Breast epithelium (tissue), 4 donors: Measurements from ENCODE around the gene OTUD4. TPM values are rescaled to one million over a fixed set of nuclear protein-coding genes. Genes with fewer than 3 reads are reported as not detected.

Experiments used
- DNase-seq, 2 donors: peaks; one replicate each; pipeline ENCODE4 v3.0.0-alpha.2; 2019; ENCODE audit warnings: low spot score in 2 of 2
- H3K27ac ChIP-seq, 2 donors: fragments of 200-600 bp; sonication (generic) in 1 of 2; one replicate each; pipeline ENCODE4 v1.5.1; 2016 to 2019; ENCODE audit warnings: mild to moderate bottlenecking in 1 of 2
- H3K27me3 ChIP-seq, 2 donors: fragments of 200-600 bp; sonication (generic) in 1 of 2; one replicate each; pipeline versions ENCODE4 v1.5.1 to v1.6.0; 2017 to 2019; ENCODE audit warnings: control low read depth in 1 of 2, mild to moderate bottlenecking in 1 of 2
- H3K36me3 ChIP-seq: fragments of 200-600 bp; one replicate; pipeline ENCODE4 v1.5.1; 2019
- H3K4me1 ChIP-seq, 2 donors: fragments of 200-600 bp; sonication (generic); one replicate each; pipeline ENCODE4 v1.5.1; 2016 to 2019; ENCODE audit warnings: control low read depth in 1 of 2
- H3K4me3 ChIP-seq, 3 donors: fragments of 200-600 bp; sonication (generic); 1 replicate in 2 of 3; 2 replicates in 1 of 3; pipeline ENCODE4 v1.5.1; 2016 to 2019; ENCODE audit warnings: mild to moderate bottlenecking in 3 of 3, moderate library complexity in 2 of 3
- H3K9me3 ChIP-seq, 2 donors: fragments of 200-600 bp; sonication (generic) in 1 of 2; one replicate each; pipeline ENCODE4 v1.5.1; 2016 to 2019; ENCODE audit warnings: control low read depth in 1 of 2
- CTCF ChIP-seq, 3 donors: fragments of 450-650 bp; IDR thresholded peaks; one replicate each; pipeline ENCODE4 v1.5.1; 2016 to 2017; ENCODE audit warnings: antibody characterized with exemption in 3 of 3, mild to moderate bottlenecking in 3 of 3, moderate library complexity in 3 of 3
- POLR2A ChIP-seq: fragments of 450-650 bp; IDR thresholded peaks from one replicate; pipeline ENCODE4 v1.6.1; 2016; ENCODE audit warnings: antibody characterized with exemption, mild to moderate bottlenecking, moderate library complexity
- POLR2AphosphoS5 ChIP-seq, 3 donors: sonication (generic); formaldehyde crosslinking; IDR thresholded peaks; one replicate each; pipeline ENCODE4 v1.6.1; 2017; ENCODE audit warnings: antibody characterized with exemption in 3 of 3
- intact Hi-C: fragments of 100-400 bp; cut with DNase I; formaldehyde crosslinking; loops from one replicate; pipeline ENCODE4 v1.15.1; 2023; ENCODE audit warnings: low total_unique reads
- total RNA-seq, 3 donors: library from RNA; depleted of rRNA; stranded (reverse); fragments of >200 nt; gene quantifications; one replicate each; pipeline ENCODE4 v1.1.0, GENCODE V29; 2016

The OTUD4 gene
- total RNA-seq, 3 donors from 2014 or later, result 22.9 to 55.8 (median 35.7) TPM

GRCh38 chr4:145176641-145177432 is 3.6 kb downstream of the OTUD4 start:
- peaks cover 0 to 11% of the 10 kb centered on the region in 2 donors for H3K4me1 ChIP-seq
- no peaks in the 10 kb centered on the region for H3K36me3 ChIP-seq
- no peak for DNase-seq
- intact Hi-C loops, result no loop called here
- no peaks in the 10 kb centered on the region for H3K9me3 ChIP-seq
- TF ChIP-seq POLR2AphosphoS5 (IDR thresholded peaks at IDR 0.05), result no peak
- TF ChIP-seq CTCF (IDR thresholded peaks at IDR 0.05), result no peak
- TF ChIP-seq POLR2A, result no peak
- peak overlapping the region in 2 of 3 donors; percentile 82 to 88 for H3K4me3 ChIP-seq
- H3K27ac ChIP-seq, result peak overlapping the region; percentile 96 to 98
- no peaks in the 10 kb centered on the region for H3K27me3 ChIP-seq

GRCh38 chr4:145171911-145172310 is 8.5 kb downstream of the OTUD4 start:
- Histone ChIP-seq H3K36me3 (no peaks in the 10 kb centered on the region), H3K27ac (no peak overlapping the region), H3K4me3 (no peak overlapping the region), H3K4me1 (peaks cover 0 to 4% of the 10 kb centered on the region in 2 donors), H3K27me3 (no peaks in the 10 kb centered on the region), H3K9me3 (no peaks in the 10 kb centered on the region)
- no peak for DNase-seq
- intact Hi-C loops, result no loop called here
- TF ChIP-seq POLR2A, result no peak
- TF ChIP-seq POLR2AphosphoS5 (IDR thresholded peaks at IDR 0.05), result no peak
- no peak for TF ChIP-seq CTCF (IDR thresholded peaks at IDR 0.05)

- TF ChIP-seq POLR2AphosphoS5 (IDR thresholded peaks at IDR 0.05) (no peak), CTCF (IDR thresholded peaks at IDR 0.05) (no peak), POLR2A (no peak)
Observed at GRCh38 chr4:145170223-145170622, 10.2 kb downstream of the OTUD4 start.

GRCh38 chr4:145168581-145169187 is 11.7 kb downstream of the OTUD4 start:
- TF ChIP-seq POLR2AphosphoS5 (IDR thresholded peaks at IDR 0.05) (no peak), POLR2A (no peak), CTCF (IDR thresholded peaks at IDR 0.05) (no peak)
- DNase-seq, result no peak
- Histone ChIP-seq H3K4me1 (no peaks in the 10 kb centered on the region), H3K27me3 (no peaks in the 10 kb centered on the region), H3K4me3 (no peak overlapping the region), H3K9me3 (no peaks in the 10 kb centered on the region), H3K36me3 (no peaks in the 10 kb centered on the region), H3K27ac (no peak overlapping the region)
- intact Hi-C loops, result no loop called here

More at GRCh38 chr4:145170223-145170622, 10.2 kb downstream of the OTUD4 start:
- H3K27ac ChIP-seq, result no peak overlapping the region
- H3K4me3 ChIP-seq, result no peak overlapping the region
- H3K27me3 ChIP-seq, result no peaks in the 10 kb centered on the region
- no peaks in the 10 kb centered on the region for H3K9me3 ChIP-seq
- no peaks in the 10 kb centered on the region for H3K36me3 ChIP-seq
- H3K4me1 ChIP-seq, result no peaks in the 10 kb centered on the region
- no peak for DNase-seq
- intact Hi-C loops, result no loop called here

GRCh38 chr4:145167887-145168286 is 12.5 kb downstream of the OTUD4 start:
- no peaks in the 10 kb centered on the region for H3K4me1 ChIP-seq
- H3K9me3 ChIP-seq, result no peaks in the 10 kb centered on the region
- no peak for DNase-seq
- peaks cover 6% of the 10 kb centered on the region for H3K36me3 ChIP-seq
- H3K27me3 ChIP-seq, result no peaks in the 10 kb centered on the region
- H3K27ac ChIP-seq, result no peak overlapping the region
- TF ChIP-seq POLR2A (no peak), CTCF (IDR thresholded peaks at IDR 0.05) (no peak), POLR2AphosphoS5 (IDR thresholded peaks at IDR 0.05) (no peak)
- intact Hi-C loops, result no loop called here
- no peak overlapping the region for H3K4me3 ChIP-seq
